Measurements from ENCODE around the gene ST8SIA1. TPM values are rescaled to one million over a fixed set of nuclear protein-coding genes. Genes with fewer than 3 reads are reported as not detected.

The ST8SIA1 gene
- total RNA-seq, 2 experiments from 2014 or later: not detected

DNA sequence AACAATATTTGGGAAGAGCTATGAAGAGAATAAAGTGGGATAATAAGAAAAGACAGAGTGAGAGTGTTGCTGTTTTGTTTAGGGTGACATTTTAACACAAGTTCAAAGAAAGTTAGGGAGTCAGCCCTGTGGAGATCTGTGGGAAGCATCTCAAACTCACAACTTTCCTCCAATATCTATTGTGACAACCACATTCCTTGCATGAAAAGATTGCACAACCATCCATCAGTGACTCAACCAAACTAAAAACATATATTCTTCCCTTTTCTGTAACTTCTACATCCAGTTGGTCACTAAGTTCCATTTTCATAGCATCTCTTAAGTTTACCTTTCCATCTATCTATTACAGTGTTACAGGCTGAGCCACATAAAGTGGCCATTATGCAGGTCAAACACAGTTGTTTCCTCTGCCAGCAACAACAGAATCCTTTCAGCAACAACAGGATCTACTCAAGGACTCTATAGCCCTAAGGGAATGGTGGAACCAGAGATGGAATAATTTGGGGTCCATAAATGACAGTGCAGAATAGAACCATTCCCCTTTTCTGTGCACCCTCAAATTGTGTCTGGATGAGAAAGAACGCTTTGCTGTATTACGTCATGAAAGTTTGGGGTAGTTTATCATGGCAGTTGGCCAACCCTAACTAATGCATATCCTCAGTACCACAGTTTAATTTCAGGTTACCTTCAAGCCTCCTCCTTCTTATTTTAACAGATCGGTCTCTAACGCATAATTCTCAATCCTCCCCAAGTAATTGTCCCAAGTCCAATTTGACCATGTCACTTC is 118.8 kb downstream of the ST8SIA1 start:
- Histone ChIP-seq H2AFZ (ENCODE audit: low read length) (no peak overlapping the region), H3K36me3 (ENCODE audit: insufficient read depth, low read length) (no peaks in the 10 kb centered on the region), H3K4me3 (ENCODE audit: low read depth, low read length, poor library complexity, severe bottlenecking) (no peak overlapping the region), H4K20me1 (ENCODE audit: insufficient read depth, low read length) (no peaks in the 10 kb centered on the region), H3K9me2 (ENCODE audit: insufficient read depth, low read length) (no peaks in the 10 kb centered on the region), H3K9me3 (ENCODE audit: low read length) (0 out of 2 replicates have a peak, but pooled peaks cover 5% of the 10 kb centered on the region), H3K4me1 (ENCODE audit: insufficient read depth, low read length, poor library complexity, severe bottlenecking) (no peaks in the 10 kb centered on the region), H3K79me2 (ENCODE audit: insufficient read depth, low read depth, low read length) (no peaks in the 10 kb centered on the region), H3K4me2 (ENCODE audit: low read length) (no peak overlapping the region), H3K27ac (ENCODE audit: low read depth, low read length, poor library complexity, severe bottlenecking) (no peak overlapping the region)
- TF ChIP-seq, protein P1, sequence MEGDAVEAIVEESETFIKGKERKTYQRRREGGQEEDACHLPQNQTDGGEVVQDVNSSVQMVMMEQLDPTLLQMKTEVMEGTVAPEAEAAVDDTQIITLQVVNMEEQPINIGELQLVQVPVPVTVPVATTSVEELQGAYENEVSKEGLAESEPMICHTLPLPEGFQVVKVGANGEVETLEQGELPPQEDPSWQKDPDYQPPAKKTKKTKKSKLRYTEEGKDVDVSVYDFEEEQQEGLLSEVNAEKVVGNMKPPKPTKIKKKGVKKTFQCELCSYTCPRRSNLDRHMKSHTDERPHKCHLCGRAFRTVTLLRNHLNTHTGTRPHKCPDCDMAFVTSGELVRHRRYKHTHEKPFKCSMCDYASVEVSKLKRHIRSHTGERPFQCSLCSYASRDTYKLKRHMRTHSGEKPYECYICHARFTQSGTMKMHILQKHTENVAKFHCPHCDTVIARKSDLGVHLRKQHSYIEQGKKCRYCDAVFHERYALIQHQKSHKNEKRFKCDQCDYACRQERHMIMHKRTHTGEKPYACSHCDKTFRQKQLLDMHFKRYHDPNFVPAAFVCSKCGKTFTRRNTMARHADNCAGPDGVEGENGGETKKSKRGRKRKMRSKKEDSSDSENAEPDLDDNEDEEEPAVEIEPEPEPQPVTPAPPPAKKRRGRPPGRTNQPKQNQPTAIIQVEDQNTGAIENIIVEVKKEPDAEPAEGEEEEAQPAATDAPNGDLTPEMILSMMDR (conservative IDR thresholded peaks at IDR 0.05; ENCODE audit: low read length): no peak
- TF ChIP-seq EZH2phosphoT487 (IDR thresholded peaks at IDR 0.05; ENCODE audit: borderline replicate concordance, low read depth, low read length): no peak
- ChIA-PET POLR2A (no interaction called here), CTCF (ENCODE audit: unreplicated experiment) (no interaction called here)
- no peak for DNase-seq (ENCODE audit: low spot score)
- intact Hi-C loops (cut with micrococcal nuclease; ENCODE audit: unreplicated experiment): no loop called here
- BruUV-seq (replicated peaks): no TSS peak

DNA sequence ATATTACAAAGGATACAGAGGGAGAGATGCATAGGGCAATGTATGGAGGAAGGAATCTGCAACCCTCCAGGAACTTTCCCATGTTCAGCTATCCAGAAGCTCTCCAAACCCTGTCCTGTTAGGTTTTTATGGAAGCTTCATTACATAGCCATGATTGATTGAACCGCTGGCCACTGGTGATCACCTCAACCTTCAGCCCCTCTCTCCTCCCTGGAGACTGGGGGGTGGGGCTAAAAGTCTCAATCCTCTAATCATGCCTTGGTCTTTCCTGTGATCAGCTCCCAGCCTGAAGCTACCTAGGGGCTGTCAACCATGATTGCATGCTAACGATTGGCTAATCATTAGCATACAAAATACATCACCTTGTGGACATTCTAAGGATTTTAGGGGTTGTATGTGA is 123.4 kb downstream of the ST8SIA1 start:
- H3K79me2 ChIP-seq (ENCODE audit: insufficient read depth, low read depth, low read length): no peaks in the 10 kb centered on the region
- no peak for TF ChIP-seq EZH2phosphoT487 (IDR thresholded peaks at IDR 0.05; ENCODE audit: borderline replicate concordance, low read depth, low read length)
- TF ChIP-seq, protein P1 (conservative IDR thresholded peaks at IDR 0.05; ENCODE audit: low read length): no peak
- intact Hi-C loops (cut with micrococcal nuclease; ENCODE audit: unreplicated experiment): no loop called here

DNA sequence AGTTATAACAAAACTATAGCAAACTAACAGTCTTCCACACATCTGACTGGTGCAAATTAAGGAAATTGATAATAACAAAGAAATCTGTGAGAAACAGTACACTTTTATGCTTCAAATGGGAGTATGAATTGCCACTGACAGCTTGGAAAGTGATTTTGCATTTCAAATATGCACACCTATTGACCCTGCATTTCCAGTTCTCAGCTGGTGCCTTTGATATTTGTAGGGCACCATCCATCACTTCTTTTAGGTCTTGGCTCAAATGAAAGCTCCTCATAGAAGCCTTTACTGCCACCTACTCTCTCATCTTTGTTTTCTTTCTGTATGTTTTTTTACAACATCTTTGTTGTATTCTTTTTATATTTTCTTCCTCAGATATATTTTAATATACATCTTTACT is 125.1 kb downstream of the ST8SIA1 start:
- CTCF ChIA-PET (ENCODE audit: unreplicated experiment): no interaction called here
- no TSS peak for BruUV-seq (replicated peaks)
- Histone ChIP-seq H3K79me2 (ENCODE audit: insufficient read depth, low read depth, low read length) (no peaks in the 10 kb centered on the region), H4K20me1 (ENCODE audit: insufficient read depth, low read length) (no peaks in the 10 kb centered on the region), H3K36me3 (ENCODE audit: insufficient read depth, low read length) (no peaks in the 10 kb centered on the region), H3K9me2 (ENCODE audit: insufficient read depth, low read length) (no peaks in the 10 kb centered on the region), H2AFZ (ENCODE audit: low read length) (no peak overlapping the region), H3K4me1 (ENCODE audit: insufficient read depth, low read length, poor library complexity, severe bottlenecking) (no peaks in the 10 kb centered on the region), H3K4me3 (ENCODE audit: low read depth, low read length, poor library complexity, severe bottlenecking) (no peak overlapping the region), H3K4me2 (ENCODE audit: low read length) (no peak overlapping the region), H3K27ac (ENCODE audit: low read depth, low read length, poor library complexity, severe bottlenecking) (no peak overlapping the region), H3K9me3 (ENCODE audit: low read length) (0 out of 2 replicates have a peak, but pooled peaks cover 5% of the 10 kb centered on the region)
- TF ChIP-seq, protein P1 (conservative IDR thresholded peaks at IDR 0.05; ENCODE audit: low read length): no peak
- TF ChIP-seq EZH2phosphoT487 (IDR thresholded peaks at IDR 0.05; ENCODE audit: borderline replicate concordance, low read depth, low read length): no peak
- intact Hi-C loops (cut with micrococcal nuclease; ENCODE audit: unreplicated experiment): no loop called here
- no peak for DNase-seq (ENCODE audit: low spot score)
- POLR2A ChIA-PET: no interaction called here

More for the DNA sequence above, 123.4 kb downstream of the ST8SIA1 start:
- Histone ChIP-seq H3K9me2 (ENCODE audit: insufficient read depth, low read length) (no peaks in the 10 kb centered on the region), H3K27ac (ENCODE audit: low read depth, low read length, poor library complexity, severe bottlenecking) (no peak overlapping the region), H2AFZ (ENCODE audit: low read length) (no peak overlapping the region), H3K4me1 (ENCODE audit: insufficient read depth, low read length, poor library complexity, severe bottlenecking) (no peaks in the 10 kb centered on the region), H3K4me3 (ENCODE audit: low read depth, low read length, poor library complexity, severe bottlenecking) (no peak overlapping the region), H3K9me3 (ENCODE audit: low read length) (0 out of 2 replicates have a peak, but pooled peaks cover 5% of the 10 kb centered on the region), H4K20me1 (ENCODE audit: insufficient read depth, low read length) (no peaks in the 10 kb centered on the region), H3K36me3 (ENCODE audit: insufficient read depth, low read length) (no peaks in the 10 kb centered on the region), H3K4me2 (ENCODE audit: low read length) (no peak overlapping the region)
- ChIA-PET POLR2A (interaction anchor here (0.7 kb wide), 1 partner anchor 109 kb away, joined by 3 read pairs; no protein-coding TSS in a partner anchor), CTCF (ENCODE audit: unreplicated experiment) (no interaction called here)
- DNase-seq (ENCODE audit: low spot score): no peak
- no TSS peak for BruUV-seq (replicated peaks)
